GM18520 (cell line): Measurements from ENCODE around the gene SPAG17.

Experiments used
- ATAC-seq: cut with Tn5 transposase; IDR thresholded peaks from one replicate; pipeline ENCODE4 v1.9.1; 2021; ENCODE audit not compliant: unreplicated experiment

SPAG17 gene

DNA sequence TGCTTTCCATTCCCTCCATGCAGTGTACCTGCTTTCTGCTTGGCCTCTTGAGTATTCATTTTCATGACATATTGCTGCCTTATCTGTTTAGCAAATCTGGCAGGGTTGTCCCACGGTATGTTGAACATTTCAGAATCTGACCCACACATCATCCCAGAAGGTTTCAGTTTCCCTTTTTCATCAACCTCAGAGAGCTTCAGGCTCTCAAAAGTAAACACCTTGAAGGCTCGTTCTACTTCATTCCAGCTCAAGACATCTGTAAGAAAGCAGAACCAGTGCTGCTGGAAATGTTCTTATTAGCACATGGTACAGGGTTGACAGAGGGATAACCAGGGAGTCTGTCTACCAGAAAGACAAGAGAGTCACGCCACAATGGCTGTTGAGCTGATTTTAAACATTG lies 103.6 kb downstream of the SPAG17 start:
- ATAC-seq = peak; percentile 80

DNA sequence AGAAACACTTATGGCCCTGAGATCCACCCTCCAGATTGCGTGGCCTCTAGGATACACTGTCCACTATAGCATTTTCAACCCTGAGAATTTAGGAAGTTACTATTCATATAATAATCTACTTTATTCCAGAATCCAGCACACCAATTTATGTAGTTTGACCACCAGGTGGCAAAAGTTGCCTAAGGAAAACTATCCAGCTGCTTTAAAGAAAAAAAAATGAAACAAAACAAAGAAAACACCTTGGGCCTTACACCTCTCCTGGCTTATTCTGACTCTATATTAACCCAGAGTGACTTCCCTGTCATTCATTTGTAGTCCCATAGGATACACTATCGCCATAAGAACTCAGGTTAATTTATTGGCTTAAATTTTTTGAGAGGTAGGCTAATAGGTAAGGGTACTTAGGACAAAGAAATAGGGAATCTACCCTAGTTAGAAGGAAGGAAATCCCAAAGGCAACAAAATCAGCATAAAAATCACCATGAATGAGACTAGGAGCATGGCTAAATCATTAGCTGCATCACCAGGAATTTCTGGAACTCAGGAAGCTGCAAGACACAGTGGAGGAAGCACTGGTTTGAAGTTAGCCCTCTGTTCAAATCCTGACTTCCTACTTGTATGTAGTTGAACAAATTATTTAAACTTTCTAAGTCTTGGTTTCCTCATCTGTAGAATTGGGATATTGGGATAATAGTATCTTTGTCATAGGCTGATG lies 107.5 kb downstream of the SPAG17 start:
- ATAC-seq = no peak

DNA sequence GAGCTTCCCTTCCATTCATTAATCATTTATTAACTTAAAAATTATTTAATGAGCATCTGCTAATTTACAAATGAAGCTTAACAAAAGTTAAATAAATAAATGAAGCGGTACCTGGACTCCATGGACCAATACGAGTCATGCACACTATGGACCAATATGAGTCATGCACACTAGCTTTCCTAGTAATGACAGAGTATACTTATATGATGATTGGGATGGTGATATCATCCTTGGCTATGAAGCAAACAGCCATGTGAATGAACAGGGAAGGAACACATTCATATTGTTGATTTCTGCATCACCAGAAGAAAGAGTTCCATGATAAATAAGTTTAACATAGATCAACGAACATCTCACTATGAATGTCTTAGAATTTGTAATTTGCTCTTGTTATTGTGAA lies 109.9 kb downstream of the SPAG17 start:
- ATAC-seq = no peak

DNA sequence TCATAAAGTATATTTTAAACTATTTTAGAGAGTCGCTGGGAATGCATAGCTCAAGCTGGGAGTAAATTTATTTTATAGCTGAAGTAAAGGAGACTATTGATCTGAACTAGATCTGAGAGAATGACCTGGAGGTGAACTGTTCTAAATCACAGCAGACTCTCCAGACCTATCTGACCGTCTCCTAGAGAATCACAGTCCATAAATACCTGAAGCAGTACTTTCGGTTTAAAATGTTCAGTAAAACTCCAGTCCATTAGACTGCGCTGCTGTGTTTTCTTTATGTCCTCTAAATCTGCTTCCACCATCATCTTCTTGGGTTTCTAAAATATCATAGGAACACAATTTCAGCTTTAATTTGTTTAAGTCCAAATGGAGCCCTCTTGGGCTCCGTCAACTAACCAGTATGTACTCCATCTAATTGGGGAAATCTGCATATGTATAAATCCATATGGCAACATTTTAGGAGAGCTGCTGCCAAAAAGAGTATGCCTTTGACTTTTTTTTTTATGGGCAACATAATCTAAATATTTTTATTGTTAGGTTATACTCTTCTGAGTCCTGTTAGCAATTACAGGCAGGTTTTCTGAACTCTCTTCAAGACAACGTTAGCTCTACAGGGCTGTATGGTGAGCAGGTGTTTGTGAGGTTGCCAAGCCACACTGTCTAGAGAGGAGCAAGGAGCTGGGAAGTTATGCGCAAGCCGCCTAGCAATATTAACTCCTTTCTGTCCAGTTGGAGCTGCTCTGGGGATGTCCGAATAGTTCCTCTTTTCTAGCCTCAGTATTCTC lies 111.2 kb downstream of the SPAG17 start:
- ATAC-seq = no peak

DNA sequence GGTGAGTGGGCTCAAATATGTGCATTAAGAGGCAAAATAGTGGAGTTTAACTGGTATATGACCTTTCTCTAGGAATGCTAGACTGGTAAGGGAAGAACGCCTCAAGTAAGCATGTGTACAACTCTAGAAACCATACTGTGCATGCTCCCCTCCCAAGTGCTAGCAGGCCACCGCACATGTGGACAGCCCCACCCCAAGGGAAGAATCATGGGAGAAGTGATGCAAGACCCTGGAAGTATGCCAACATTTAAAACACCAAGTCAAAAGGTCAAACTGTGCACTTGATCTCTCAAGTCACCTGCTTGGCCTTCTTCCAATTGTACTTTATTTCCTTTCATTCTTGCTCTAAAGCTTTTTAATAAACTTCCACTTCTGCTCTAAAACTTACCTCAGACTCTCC lies 135.0 kb downstream of the SPAG17 start:
- no peak for ATAC-seq

DNA sequence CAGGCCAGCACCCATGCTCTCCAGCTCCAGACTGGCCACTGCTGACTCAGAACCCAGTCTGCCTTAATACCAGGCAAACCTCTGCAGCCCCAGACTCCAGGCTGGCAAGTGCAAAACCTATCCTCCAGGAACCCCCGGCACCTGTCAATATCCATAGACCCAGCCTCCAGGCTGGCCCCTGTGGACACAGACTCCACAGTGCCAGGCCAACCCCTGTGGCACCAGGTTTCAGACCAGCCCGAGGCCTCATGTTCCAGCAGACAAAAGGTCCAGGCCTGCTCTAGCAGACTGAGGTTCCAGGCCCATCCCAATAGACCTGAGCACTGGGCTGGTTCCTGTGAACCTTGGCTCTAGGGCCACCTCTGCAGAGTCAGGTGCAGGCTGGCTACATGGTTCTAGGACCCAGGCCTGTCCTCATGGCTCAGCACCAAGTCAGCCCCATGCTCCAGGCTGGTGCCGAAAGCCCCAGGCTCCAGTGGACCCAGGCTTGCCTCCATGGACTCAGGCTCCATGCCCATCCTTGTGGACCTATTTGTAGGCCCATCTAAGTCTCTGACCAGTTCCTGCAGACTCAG lies 137.3 kb downstream of the SPAG17 start:
- ATAC-seq = no peak

DNA sequence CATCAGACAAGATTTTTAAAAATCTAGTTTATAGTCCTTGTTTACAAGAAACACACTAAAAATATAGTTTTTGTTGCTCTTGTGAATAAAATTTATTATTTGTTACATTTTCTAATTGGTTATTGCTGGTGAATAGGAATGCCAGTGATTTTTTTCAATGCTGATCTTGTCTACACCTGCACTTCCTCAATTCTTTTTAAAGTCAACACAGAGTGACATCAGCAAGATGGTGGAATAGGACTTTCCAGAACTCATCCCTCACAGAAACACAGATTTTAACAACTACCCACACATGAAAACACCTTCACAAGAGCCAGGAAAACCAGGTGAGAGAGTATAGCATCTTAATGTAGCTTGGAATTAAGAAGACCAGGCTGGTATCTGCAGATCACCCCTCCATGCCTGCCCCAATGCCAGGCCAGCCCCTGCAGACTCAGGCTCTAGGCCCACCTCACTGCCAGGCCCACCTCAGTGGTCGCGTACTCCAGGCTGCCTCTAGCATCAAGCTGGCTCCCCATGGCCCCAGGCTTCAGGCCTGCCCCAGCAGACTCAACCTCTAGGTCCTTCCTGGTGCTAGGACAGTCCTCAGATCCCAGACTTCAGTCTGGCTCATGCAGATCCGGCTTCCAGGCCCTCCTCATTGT lies 137.9 kb downstream of the SPAG17 start:
- no peak for ATAC-seq

DNA sequence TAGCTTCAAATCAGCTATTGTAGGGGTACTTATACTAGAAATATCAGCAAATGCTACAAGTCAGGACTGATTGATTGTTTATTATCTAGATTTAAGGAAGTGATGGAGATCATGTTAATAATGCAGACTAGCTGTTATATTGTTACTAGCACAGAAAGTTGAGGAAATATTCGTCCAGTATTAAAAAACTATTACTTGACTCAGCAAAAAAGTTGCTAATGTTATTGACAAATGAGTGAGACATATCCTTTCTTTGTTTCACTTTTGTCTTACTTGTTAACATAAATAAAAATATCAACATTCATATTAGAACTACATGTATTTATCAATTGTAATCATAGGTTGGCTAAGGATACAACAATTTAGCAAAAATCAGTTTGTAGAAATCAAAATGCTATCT lies 141.4 kb downstream of the SPAG17 start:
- no peak for ATAC-seq

DNA sequence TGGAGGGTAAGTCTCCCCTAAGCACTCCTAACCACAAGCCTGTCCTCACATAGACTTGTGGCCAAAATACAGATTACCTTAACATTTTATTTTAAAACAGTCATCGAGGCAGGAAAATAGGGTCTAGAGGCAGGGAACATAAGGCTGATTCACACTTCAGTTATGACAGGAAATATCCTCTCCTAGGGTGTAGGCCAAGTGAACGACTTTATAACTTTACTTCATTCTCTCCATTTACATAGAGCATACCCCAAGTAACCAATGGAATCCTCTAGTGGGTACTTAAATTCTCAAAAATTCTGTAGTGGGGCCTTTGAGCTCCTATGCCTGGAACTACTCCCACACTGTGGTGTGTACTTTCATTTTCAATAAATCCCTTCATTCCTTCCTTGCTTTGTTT lies 142.5 kb downstream of the SPAG17 start:
- no peak for ATAC-seq

DNA sequence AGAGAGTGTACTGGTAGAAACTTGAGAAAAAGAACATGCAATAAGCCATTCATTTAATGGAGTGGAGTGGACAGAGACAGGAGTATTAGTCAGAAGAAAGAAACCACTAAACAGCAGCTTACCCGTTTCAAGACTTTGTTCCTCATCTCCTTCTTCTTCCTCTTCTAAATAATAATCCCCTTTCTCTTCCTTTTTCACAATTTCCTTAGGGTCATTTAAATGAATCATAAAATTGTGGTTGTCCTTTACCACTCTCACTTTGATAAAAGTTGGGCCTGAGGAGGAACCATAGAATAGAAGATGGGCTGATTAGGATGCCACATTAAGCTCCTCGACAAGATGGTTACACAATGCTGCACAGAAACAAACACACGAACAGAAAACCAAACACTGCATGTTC lies 145.9 kb downstream of the SPAG17 start:
- no peak for ATAC-seq

DNA sequence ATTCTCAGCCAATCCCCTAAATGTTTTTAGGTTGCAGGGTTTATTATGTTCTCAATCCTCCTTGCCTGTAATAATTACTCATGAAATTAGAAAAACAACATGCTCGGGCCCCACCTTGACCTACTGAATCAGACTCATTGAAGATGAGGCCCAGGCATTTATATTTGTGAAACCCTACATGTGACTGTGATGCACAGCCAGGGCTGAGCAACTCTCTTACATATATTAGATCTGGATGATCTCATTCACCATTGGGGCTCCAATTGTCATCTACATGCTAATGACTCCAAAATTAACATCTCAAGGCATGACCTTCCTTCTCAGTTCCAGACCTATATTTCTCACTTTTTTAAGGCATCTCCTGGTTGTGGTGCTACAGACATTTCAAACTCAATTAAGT lies 152.1 kb downstream of the SPAG17 start:
- ATAC-seq = no peak

DNA sequence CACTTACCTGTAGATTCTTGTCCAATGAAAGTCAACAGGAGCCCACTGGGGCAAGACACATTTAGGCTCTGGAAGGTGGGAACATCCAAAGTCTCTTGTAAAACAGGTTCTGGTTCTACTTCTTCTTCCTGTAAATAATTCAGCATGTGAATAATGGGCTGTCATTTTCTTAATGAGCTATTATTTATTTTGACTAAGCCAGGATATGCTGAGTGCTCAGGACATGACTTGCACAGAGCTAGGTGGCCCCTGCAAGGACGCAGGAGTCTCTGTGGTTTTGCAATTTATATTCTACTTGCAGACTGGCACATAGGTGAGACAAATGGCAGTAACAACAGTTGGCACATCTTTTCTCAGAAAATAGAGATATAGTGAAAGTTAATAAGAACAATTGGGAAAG lies 156.8 kb downstream of the SPAG17 start:
- ATAC-seq = no peak

DNA sequence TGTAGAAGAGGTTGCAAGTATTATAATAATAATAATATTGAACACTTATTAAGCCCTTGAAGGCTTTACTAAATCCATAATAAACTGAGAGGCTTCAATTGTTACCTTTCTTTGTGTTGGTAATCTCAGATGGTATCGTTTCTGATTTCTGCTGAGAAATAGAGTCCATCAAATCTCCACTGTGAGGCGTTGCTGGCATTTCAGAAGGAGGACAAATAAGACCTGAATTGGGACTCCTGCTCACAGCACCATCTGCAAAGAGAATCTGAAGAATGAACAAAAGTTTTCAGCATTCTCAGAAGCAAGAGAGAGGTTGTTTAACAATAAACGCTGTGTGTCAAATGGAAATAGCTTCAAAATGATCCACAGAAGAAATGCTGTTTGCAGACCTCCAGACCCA lies 161.8 kb downstream of the SPAG17 start:
- ATAC-seq = no peak

DNA sequence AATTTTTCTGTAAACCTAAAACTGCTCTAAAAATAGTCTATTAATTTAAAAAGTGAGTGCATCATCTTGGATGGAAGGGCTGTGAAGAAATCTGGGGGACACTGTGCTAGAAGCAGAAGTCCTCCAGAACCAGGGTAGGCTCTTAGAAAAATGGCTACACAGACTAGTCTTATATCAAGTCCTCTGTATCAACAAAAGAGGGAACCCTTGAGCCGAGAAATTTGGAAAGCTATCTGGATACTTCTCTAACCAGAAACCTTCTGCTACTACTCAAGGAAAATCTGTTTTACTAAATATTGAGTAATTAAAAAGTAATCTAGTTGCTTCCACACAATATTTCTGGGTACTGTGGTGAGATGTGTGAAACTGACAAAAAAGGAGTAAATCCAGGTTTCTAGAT lies 163.4 kb downstream of the SPAG17 start:
- no peak for ATAC-seq

DNA sequence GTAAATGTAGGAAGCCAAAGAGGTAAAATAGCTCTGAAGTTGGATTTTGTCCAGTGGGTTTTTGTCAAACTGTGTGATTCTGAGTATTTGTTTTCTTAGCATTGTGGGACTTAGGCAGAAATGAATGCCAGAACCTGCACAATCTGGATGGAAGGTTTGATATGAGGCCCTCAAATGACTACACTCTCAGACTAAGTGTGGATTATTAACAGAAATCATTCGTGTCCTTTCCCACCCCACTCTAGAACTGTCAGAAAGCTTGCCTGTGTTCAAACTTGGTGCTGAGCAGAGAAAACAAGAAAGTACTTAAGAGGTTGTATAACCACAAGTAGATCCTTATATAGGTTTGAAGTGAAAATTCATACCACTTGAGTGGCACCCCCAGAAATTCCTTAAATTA lies 167.0 kb downstream of the SPAG17 start:
- ATAC-seq = no peak

DNA sequence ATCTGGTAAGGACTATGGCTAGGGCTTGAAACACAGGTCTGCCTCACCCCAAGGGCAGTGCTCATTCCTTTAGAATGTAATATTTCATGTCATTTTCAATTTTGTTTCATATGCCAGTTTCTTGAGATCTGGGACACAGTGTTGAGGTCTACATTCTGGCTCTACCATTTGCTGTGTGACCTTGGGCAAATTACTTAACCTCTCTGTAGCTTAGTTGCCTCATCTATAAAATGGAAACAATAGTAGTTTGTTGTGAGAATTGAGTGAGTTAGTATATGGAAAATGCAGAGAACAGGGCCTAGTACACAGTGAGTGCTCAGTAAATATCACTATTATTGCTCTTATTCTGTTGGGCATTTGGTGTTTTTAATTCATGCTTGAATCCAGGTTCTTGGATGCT lies 171.1 kb downstream of the SPAG17 start:
- no peak for ATAC-seq

DNA sequence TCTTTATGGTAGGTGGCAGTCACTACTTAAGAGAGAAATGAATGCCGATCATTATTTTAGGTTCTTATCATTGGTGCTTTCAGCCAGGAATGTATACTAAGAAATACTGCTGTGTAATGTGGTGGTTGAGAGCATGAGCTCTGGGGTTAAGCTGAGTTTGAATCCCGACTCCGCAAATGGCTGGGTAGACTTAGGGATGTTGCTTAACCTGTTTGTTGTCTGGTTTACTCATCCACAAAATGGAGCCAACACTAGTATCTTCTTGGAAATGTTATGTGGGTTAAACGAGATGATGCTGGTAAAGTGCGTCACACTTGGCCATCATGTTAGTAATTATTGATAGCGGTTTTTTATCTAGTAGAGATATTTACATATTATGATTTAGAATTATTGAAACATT lies 171.7 kb downstream of the SPAG17 start:
- ATAC-seq = no peak

DNA sequence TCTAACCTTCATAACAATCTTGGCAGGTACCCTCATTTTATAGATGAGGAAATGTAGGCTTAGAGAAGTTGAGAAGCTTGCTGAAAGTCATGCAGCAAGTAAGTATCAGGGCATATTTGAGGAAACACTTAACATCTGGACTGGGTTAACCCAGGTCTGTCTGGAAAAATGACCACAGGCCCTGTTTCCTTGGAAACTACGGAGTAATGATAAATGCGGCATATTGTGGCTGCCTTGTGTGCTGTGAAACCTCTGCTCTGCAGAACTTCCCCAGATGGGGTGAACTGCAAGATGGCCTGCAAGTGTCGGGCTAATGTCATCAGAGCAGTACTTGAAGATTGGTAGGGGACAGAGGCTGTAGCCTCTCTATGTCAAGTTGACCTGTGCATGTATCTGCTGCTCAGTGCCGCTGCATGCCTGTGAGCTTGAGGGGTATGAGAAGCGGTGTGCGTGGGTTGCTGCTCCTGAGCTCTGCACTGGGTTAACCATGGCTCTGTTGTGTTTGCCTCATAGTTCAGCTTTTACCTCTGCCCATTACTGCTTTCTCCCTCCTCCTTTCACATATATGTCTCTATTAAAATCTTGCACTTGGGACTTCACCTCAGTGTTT lies 172.4 kb downstream of the SPAG17 start:
- no peak for ATAC-seq

DNA sequence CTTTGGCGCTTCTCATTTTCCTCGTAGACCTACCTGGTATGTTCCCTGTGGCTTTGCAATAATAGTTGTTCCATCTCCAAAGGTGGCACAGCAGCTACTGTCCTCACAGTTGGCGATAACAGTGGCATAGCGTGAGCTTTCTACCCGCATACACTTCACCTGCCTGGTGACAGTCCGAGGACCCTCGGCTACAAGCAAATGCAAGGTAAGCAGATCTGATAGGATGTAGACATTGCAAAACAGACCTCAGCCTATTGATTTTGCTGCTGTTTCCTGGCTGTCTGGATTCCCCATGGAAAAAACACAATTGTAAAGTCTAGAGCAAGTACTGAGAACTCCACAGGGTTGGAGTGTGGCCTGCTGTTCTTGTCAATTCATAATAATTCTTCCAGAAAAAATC lies 177.0 kb downstream of the SPAG17 start:
- ATAC-seq = no peak

DNA sequence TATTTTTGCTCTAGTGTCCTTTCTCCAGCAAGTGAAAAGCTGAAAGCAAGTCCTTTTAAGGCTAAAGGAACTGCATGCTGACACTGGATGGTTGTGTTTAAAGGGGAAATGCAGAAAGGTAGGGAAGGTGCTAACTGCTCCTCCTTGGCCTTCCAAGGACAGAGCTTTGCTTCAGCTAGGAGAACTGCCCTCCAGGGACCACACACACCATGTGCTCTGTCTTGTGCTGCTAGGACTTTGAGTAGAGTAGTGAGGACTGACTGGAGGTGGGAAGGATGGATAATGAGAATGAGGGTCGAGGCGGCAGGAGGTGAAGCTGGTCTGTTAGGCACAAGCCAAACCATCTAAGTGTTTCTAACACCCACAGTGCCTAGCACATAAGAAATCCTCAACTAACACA lies 177.6 kb downstream of the SPAG17 start:
- no peak for ATAC-seq

DNA sequence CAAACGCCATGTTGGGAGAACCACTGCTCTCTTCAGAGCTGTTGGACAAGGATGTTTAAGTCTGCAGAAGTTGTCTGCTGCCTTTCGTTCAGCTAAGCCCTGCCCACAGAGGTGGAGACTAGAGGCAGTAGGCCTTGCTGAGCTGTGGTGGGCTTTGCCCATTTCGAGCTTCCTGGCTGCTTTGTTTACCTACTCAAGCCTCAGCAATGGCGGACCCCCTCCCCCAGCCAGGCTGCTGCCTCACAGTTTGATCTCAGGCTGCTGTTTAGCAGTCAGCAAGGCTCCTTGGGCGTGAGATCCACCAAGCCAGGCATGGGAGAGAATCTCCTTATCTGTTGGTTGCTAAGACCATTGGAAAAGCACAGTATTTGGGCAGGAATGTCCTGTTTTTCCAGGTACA lies 180.7 kb downstream of the SPAG17 start:
- no peak for ATAC-seq
